Renal cortical epithelial cell (primary cell): ENCODE measurements around the gene TMEM87B. TPM values are rescaled to one million over a fixed set of nuclear protein-coding genes. Genes with fewer than 3 reads are reported as not detected.
A peak's percentile ranks its signal among the peaks of the same experiment; 100 is the strongest.

Experiments
- DNase-seq: peaks from one replicate; pipeline ENCODE4 v3.0.0-alpha.2; 2011; ENCODE audit warnings: low read depth
- total RNA-seq: library from RNA; depleted of rRNA; stranded (reverse); fragments of >200 nt; gene quantifications from 2 replicates; pipeline ENCODE4 v1.2.3, GENCODE V29; 2014

Gene TMEM87B
- total RNA-seq, 1 donor from 2014 or later, result 37.3 TPM

GRCh38 chr2:112151271-112151670, 96.2 kb downstream of the TMEM87B start:
- DNase-seq, result no peak

GRCh38 chr2:112151701-112152440, 96.8 kb downstream of the TMEM87B start:
- no peak for DNase-seq

- DNase-seq, result no peak
Observed at GRCh38 chr2:112152476-112153178, 97.6 kb downstream of the TMEM87B start.

GRCh38 chr2:112153179-112153490, 98.1 kb downstream of the TMEM87B start:
- DNase-seq, result no peak

- no peak for DNase-seq
Observed at GRCh38 chr2:112153501-112153900, 98.4 kb downstream of the TMEM87B start.

GRCh38 chr2:112154246-112155117, 99.4 kb downstream of the TMEM87B start:
- no peak for DNase-seq

GRCh38 chr2:112155331-112156151, 100.5 kb downstream of the TMEM87B start:
- no peak for DNase-seq

GRCh38 chr2:112156152-112156986, 101.3 kb downstream of the TMEM87B start:
- peak; percentile 83 for DNase-seq

GRCh38 chr2:112157472-112157871, 102.4 kb downstream of the TMEM87B start:
- DNase-seq, result no peak

GRCh38 chr2:112159454-112159921, 104.4 kb downstream of the TMEM87B start:
- DNase-seq, result no peak

- no peak for DNase-seq
Observed at GRCh38 chr2:112160283-112161250, 105.5 kb downstream of the TMEM87B start.

GRCh38 chr2:112161431-112162145, 106.5 kb downstream of the TMEM87B start:
- DNase-seq, result no peak

GRCh38 chr2:112162341-112162740, 107.3 kb downstream of the TMEM87B start:
- no peak for DNase-seq

GRCh38 chr2:112162956-112163355, 107.9 kb downstream of the TMEM87B start:
- DNase-seq, result no peak

GRCh38 chr2:112163541-112163981, 108.5 kb downstream of the TMEM87B start:
- DNase-seq, result no peak

GRCh38 chr2:112164876-112165275, 109.8 kb downstream of the TMEM87B start:
- no peak for DNase-seq

- no peak for DNase-seq
Observed at GRCh38 chr2:112165296-112165695, 110.2 kb downstream of the TMEM87B start.

- no peak for DNase-seq
Observed at GRCh38 chr2:112166806-112167499, 111.9 kb downstream of the TMEM87B start.
